Measurements from ENCODE around the gene TUFM. TPM values are rescaled to one million over a fixed set of nuclear protein-coding genes. Genes with fewer than 3 reads are reported as not detected.

The TUFM gene
- total RNA-seq, 1 experiment from 2014 or later: 207 TPM

- WGBS (ENCODE audit: extremely low coverage, insufficient read length, low lambda C conversion rate): no CpG with 5 or more reads among the region's 12 CpGs
- no peak overlapping the region for H2BK12ac ChIP-seq (ENCODE audit: insufficient read length, low read depth, low read length)
- no peaks in the 10 kb centered on the region; the same call in 1 of the 2 replicates for H3K27me3 Mint-ChIP-seq (ENCODE audit: low read depth)
Measured at GRCh38 chr16:28843766-28844165, 2.4 kb downstream of the TUFM start.

More at GRCh38 chr16:28843766-28844165, 2.4 kb downstream of the TUFM start:
- no peak overlapping the region for H4K8ac ChIP-seq (replicated peaks; ENCODE audit: insufficient read length, low read depth, low read length)
- H3K36me3 Mint-ChIP-seq (ENCODE audit: insufficient read depth in 1 of 3, low read depth in 3 of 3): peaks cover 35 to 55% (median 36%) of the 10 kb centered on the region in 3 experiments; a peak in 6 of 7 replicates
- H3K23me2 ChIP-seq (ENCODE audit: insufficient read length, low read depth, low read length, poor library complexity, severe bottlenecking): peaks cover 5% of the 10 kb centered on the region
- no peak overlapping the region for H4K91ac ChIP-seq (ENCODE audit: insufficient read length, low read depth, low read length)
- H2BK20ac ChIP-seq (ENCODE audit: low read depth, low read length, poor library complexity, severe bottlenecking): no peak overlapping the region
- no peak overlapping the region for H3K23ac ChIP-seq (ENCODE audit: insufficient read length, low read depth, low read length)
- H3K9ac ChIP-seq (ENCODE audit: extremely low read depth, insufficient read length, low read length): no peak overlapping the region
- H3K4me1 ChIP-seq (ENCODE audit: insufficient read depth, low read length): no peaks in the 10 kb centered on the region
- no peak overlapping the region for H2AFZ ChIP-seq (ENCODE audit: low read length)
- TF ChIP-seq, protein P1, sequence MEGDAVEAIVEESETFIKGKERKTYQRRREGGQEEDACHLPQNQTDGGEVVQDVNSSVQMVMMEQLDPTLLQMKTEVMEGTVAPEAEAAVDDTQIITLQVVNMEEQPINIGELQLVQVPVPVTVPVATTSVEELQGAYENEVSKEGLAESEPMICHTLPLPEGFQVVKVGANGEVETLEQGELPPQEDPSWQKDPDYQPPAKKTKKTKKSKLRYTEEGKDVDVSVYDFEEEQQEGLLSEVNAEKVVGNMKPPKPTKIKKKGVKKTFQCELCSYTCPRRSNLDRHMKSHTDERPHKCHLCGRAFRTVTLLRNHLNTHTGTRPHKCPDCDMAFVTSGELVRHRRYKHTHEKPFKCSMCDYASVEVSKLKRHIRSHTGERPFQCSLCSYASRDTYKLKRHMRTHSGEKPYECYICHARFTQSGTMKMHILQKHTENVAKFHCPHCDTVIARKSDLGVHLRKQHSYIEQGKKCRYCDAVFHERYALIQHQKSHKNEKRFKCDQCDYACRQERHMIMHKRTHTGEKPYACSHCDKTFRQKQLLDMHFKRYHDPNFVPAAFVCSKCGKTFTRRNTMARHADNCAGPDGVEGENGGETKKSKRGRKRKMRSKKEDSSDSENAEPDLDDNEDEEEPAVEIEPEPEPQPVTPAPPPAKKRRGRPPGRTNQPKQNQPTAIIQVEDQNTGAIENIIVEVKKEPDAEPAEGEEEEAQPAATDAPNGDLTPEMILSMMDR (conservative IDR thresholded peaks at IDR 0.05): no peak
- no peak overlapping the region for H3K4ac ChIP-seq (ENCODE audit: low read depth, low read length)
- H3K56ac ChIP-seq (ENCODE audit: insufficient read length, low read depth, low read length): no peak overlapping the region
- no peak overlapping the region for H2BK15ac ChIP-seq (ENCODE audit: low read depth, low read length)
- H3K4me3 Mint-ChIP-seq: peak overlapping the region in 1 of 2 experiments; percentile 48; a peak in 2 of 5 replicates
- no peak overlapping the region for H3K14ac ChIP-seq (ENCODE audit: insufficient read depth, low read length)
- no peaks in the 10 kb centered on the region for H3K9me3 ChIP-seq (ENCODE audit: control insufficient read depth, low read depth, low read length)
- no peak overlapping the region for H2AK5ac ChIP-seq (ENCODE audit: insufficient read length, low read length)
- H3K79me1 ChIP-seq (ENCODE audit: insufficient read depth, low read depth, low read length, poor library complexity, severe bottlenecking): no peaks in the 10 kb centered on the region
- no peak for DNase-seq
- H2BK5ac ChIP-seq (ENCODE audit: insufficient read length, low read length): no peak overlapping the region
- no peaks in the 10 kb centered on the region for H3K9me3 Mint-ChIP-seq
- no peak overlapping the region for H4K5ac ChIP-seq (ENCODE audit: insufficient read length, low read depth, low read length)
- H3K27ac Mint-ChIP-seq: no peak overlapping the region
- H3T11ph ChIP-seq (ENCODE audit: low read length): no peak overlapping the region
- H3K27me3 ChIP-seq (ENCODE audit: insufficient read depth, low read length): no peaks in the 10 kb centered on the region
- no peak overlapping the region for H3K18ac ChIP-seq (ENCODE audit: insufficient read length, low read depth, low read length)
- H3K4me2 ChIP-seq (ENCODE audit: insufficient read depth, insufficient read length, low read length): no peak overlapping the region
- H3K79me2 ChIP-seq (ENCODE audit: insufficient read depth, low read length): no peaks in the 10 kb centered on the region; the same call in 1 of the 2 replicates
- H3K27ac ChIP-seq (ENCODE audit: insufficient read length, low read depth, low read length): no peak overlapping the region
- no peak overlapping the region for H2BK120ac ChIP-seq (ENCODE audit: low read depth, low read length, poor library complexity, severe bottlenecking)
- peaks cover 8 to 17% of the 10 kb centered on the region in 2 experiments for H3K4me1 Mint-ChIP-seq
- no peaks in the 10 kb centered on the region for H4K20me1 ChIP-seq (ENCODE audit: control insufficient read depth, insufficient read depth, insufficient read length)
